Vagina (tissue), 2 donors: ENCODE measurements around the gene PDLIM1.

Source experiments
- POLR2AphosphoS5 ChIP-seq, 2 donors: sonication (generic); formaldehyde crosslinking; IDR thresholded peaks; one replicate each; pipeline ENCODE4 v1.9.0; 2017; ENCODE audit warnings: antibody characterized with exemption in 2 of 2, mild to moderate bottlenecking in 2 of 2, low read depth in 1 of 2; ENCODE audit not compliant: insufficient read depth in 1 of 2
- TF ChIP-seq, protein P1 (sequence below), 3 experiments: fragments of 450-650 bp in 2 of 3; fragments of 200-600 bp in 1 of 3; sonication (generic) in 1 of 3; IDR thresholded peaks; one replicate each; pipeline ENCODE4 v1.5.1; 2017 to 2019; ENCODE audit warnings: antibody characterized with exemption in 3 of 3, mild to moderate bottlenecking in 2 of 3, moderate library complexity in 2 of 3

DNA sequence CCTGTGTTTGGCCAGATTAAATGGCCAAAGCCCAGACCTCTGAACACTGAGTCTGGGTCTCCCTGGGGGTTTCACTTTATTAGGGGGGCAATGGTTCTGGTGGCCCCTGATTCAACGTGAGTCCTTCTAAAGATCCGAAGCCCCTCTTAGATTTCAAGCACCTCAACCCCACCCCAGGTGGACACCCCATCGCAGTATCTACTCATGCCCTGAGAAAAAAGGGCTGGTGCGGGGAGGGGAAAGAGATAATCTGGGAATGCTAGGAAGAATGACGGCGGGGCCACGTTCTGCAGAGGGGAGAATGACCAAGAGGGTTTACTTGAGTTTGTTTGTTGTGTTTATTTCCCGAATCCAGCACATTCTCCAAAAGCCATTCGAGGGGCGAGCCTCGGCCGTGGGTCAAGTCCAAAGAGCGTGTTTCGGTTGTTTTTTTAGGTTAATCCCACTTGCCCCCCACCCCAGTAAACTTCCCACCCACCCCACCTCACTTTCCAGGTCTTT lies 832 bp downstream of the PDLIM1 start:
- TF ChIP-seq, protein P1, sequence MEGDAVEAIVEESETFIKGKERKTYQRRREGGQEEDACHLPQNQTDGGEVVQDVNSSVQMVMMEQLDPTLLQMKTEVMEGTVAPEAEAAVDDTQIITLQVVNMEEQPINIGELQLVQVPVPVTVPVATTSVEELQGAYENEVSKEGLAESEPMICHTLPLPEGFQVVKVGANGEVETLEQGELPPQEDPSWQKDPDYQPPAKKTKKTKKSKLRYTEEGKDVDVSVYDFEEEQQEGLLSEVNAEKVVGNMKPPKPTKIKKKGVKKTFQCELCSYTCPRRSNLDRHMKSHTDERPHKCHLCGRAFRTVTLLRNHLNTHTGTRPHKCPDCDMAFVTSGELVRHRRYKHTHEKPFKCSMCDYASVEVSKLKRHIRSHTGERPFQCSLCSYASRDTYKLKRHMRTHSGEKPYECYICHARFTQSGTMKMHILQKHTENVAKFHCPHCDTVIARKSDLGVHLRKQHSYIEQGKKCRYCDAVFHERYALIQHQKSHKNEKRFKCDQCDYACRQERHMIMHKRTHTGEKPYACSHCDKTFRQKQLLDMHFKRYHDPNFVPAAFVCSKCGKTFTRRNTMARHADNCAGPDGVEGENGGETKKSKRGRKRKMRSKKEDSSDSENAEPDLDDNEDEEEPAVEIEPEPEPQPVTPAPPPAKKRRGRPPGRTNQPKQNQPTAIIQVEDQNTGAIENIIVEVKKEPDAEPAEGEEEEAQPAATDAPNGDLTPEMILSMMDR (IDR thresholded peaks at IDR 0.05): no peak
- no peak for TF ChIP-seq POLR2AphosphoS5 (IDR thresholded peaks at IDR 0.05; ENCODE audit: insufficient read depth in 1 of 2, low read depth in 1 of 2)
